Choroid plexus epithelial cell (primary cell): ENCODE measurements around the gene SACS.
A peak's percentile ranks its signal among the peaks of the same experiment; 100 is the strongest.

Experiments
- DNase-seq: peaks from one replicate; pipeline ENCODE4 v3.0.0-alpha.2; 2010; ENCODE audit warnings: low read depth
- H3K4me3 ChIP-seq: 2 replicates; pipeline ENCODE4 v1.5.1; 2011; ENCODE audit warnings: low read depth, mild to moderate bottlenecking, control low read depth, low read length, moderate library complexity
- CTCF ChIP-seq: conservative IDR thresholded peaks from 2 replicates; pipeline ENCODE4 v1.5.1; 2011; ENCODE audit warnings: low read depth, mild to moderate bottlenecking, control low read depth, inconsistent platforms, low read length, moderate library complexity

Gene SACS

DNA sequence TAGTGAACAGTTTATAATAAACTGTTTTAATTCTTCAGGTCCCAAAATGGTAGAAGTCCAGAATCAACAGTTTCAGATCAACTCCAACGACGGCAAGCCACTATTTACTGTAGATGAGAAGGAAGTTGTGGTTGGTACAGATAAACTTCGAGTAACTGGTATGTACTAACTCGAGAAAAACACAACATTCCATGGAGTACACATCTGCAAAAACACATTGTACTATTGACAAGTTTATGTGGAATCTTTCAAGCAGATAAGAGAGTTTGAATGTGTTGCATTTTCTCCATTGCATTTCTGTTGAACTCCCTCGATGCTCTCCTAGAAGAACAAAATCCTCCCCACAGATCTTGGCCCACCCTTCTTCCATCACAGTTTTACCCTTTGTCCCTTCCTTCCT is 154.2 kb downstream of the SACS start:
- peak; percentile 42 for DNase-seq
- TF ChIP-seq CTCF: no peak
- no peak overlapping the region for H3K4me3 ChIP-seq
